MM.1S (cell line): Measurements from ENCODE around the gene PEAK1.
A peak's percentile ranks its signal among the peaks of the same experiment; 100 is the strongest.

Experiments used
- DNase-seq: peaks from one replicate; pipeline ENCODE4 v3.0.0-alpha.2; 2015
- H2AFZ ChIP-seq: fragments of 300-600 bp; sonication (generic); 2 replicates; pipeline ENCODE4 v1.6.0; 2016; ENCODE audit warnings: antibody characterized with exemption, low read length
- H3F3A ChIP-seq: fragments of 300-600 bp; sonication (generic); 2 replicates; pipeline ENCODE4 v1.6.1; 2016; ENCODE audit warnings: mild to moderate bottlenecking, antibody characterized with exemption, low read length, moderate library complexity, mixed read lengths; ENCODE audit not compliant: insufficient read depth
- H3K27ac ChIP-seq: fragments of 300-600 bp; sonication (generic); 2 replicates; pipeline ENCODE4 v1.5.1; 2016; ENCODE audit warnings: mild to moderate bottlenecking, low read length
- H3K27me3 ChIP-seq: fragments of 300-600 bp; sonication (generic); replicated peaks from 2 replicates; pipeline ENCODE4 v1.6.0; 2016; ENCODE audit warnings: low read length; ENCODE audit not compliant: insufficient read depth
- H3K36me3 ChIP-seq: fragments of 300-600 bp; sonication (generic); replicated peaks from 2 replicates; pipeline ENCODE4 v1.6.1; 2016; ENCODE audit warnings: mild to moderate bottlenecking, low read length, mixed read lengths; ENCODE audit not compliant: insufficient read depth
- H3K4me1 ChIP-seq: fragments of 300-600 bp; sonication (generic); 2 replicates; pipeline ENCODE4 v1.6.1; 2016; ENCODE audit warnings: low read length, mixed read lengths
- H3K4me2 ChIP-seq: fragments of 300-600 bp; sonication (generic); 2 replicates; pipeline ENCODE4 v1.6.0; 2016; ENCODE audit warnings: low read depth, low read length
- H3K4me3 ChIP-seq: fragments of 300-600 bp; sonication (generic); 2 replicates; pipeline ENCODE4 v1.5.1; 2016; ENCODE audit warnings: low read length, mixed read lengths
- H3K79me2 ChIP-seq: fragments of 300-600 bp; sonication (generic); 2 replicates; pipeline ENCODE4 v1.6.1; 2016; ENCODE audit warnings: mixed run types, low read length, mixed read lengths
- H3K9ac ChIP-seq: fragments of 300-600 bp; sonication (generic); 2 replicates; pipeline ENCODE4 v1.6.1; 2016; ENCODE audit warnings: low read length, mixed read lengths
- H3K9me2 ChIP-seq: fragments of 300-600 bp; sonication (generic); replicated peaks from 2 replicates; pipeline ENCODE4 v1.6.1; 2016; ENCODE audit warnings: mild to moderate bottlenecking, low read length, mixed read lengths; ENCODE audit not compliant: insufficient read depth
- H3K9me3 ChIP-seq: fragments of 300-600 bp; sonication (generic); replicated peaks from 2 replicates; pipeline ENCODE4 v1.6.1; 2016; ENCODE audit warnings: mild to moderate bottlenecking, low read length, mixed read lengths; ENCODE audit not compliant: insufficient read depth
- H4K20me1 ChIP-seq: fragments of 300-600 bp; sonication (generic); 2 replicates; pipeline ENCODE4 v1.6.1; 2016; ENCODE audit warnings: mild to moderate bottlenecking, low read length, moderate library complexity, mixed read lengths; ENCODE audit not compliant: insufficient read depth
- CTCF ChIP-seq: fragments of 300-600 bp; sonication (generic); IDR thresholded peaks from 2 replicates; pipeline ENCODE4 v1.5.1; 2016; ENCODE audit warnings: antibody characterized with exemption, low read length, mixed read lengths
- EZH2 ChIP-seq: fragments of 300-600 bp; sonication (generic); optimal IDR thresholded peaks from 2 replicates; pipeline ENCODE3; 2017; ENCODE audit warnings: low read depth, mild to moderate bottlenecking, antibody characterized with exemption, low read length, mixed read lengths
- EZH2phosphoT487 ChIP-seq: fragments of 300-600 bp; sonication (generic); IDR thresholded peaks from 2 replicates; pipeline ENCODE4 v1.6.1; 2018; ENCODE audit warnings: antibody characterized with exemption, low read length

Gene PEAK1

GRCh38 chr15:77333166-77333565, 86.7 kb downstream of the PEAK1 start:
- H3K9ac ChIP-seq = no peak overlapping the region
- H3K4me2 ChIP-seq = no peak overlapping the region
- H3K27me3 ChIP-seq = no peaks in the 10 kb centered on the region
- no peaks in the 10 kb centered on the region for H3K9me2 ChIP-seq
- H3K36me3 ChIP-seq = no peaks in the 10 kb centered on the region
- TF ChIP-seq EZH2phosphoT487 = no peak
- TF ChIP-seq CTCF = no peak
- no peak for TF ChIP-seq EZH2
- no peaks in the 10 kb centered on the region for H4K20me1 ChIP-seq
- DNase-seq = peak; percentile 28
- H2AFZ ChIP-seq = no peak overlapping the region
- no peaks in the 10 kb centered on the region for H3K4me1 ChIP-seq
- H3K9me3 ChIP-seq = no peaks in the 10 kb centered on the region
- H3F3A ChIP-seq = no peaks in the 10 kb centered on the region
- H3K79me2 ChIP-seq = no peaks in the 10 kb centered on the region
- H3K4me3 ChIP-seq = no peak overlapping the region
- no peak overlapping the region for H3K27ac ChIP-seq

- DNase-seq = no peak
- H3K4me3 ChIP-seq = no peak overlapping the region
- H3K9me3 ChIP-seq = no peaks in the 10 kb centered on the region
- no peaks in the 10 kb centered on the region for H3F3A ChIP-seq
- H3K4me1 ChIP-seq = no peaks in the 10 kb centered on the region
- H3K9me2 ChIP-seq = no peaks in the 10 kb centered on the region
- no peaks in the 10 kb centered on the region for H3K36me3 ChIP-seq
- no peak overlapping the region for H2AFZ ChIP-seq
- TF ChIP-seq CTCF = no peak
- no peak for TF ChIP-seq EZH2phosphoT487
- no peak for TF ChIP-seq EZH2
- no peak overlapping the region for H3K9ac ChIP-seq
- peaks cover 6% of the 10 kb centered on the region; the same call in 1 of the 2 replicates for H3K79me2 ChIP-seq
- no peaks in the 10 kb centered on the region for H4K20me1 ChIP-seq
- H3K27me3 ChIP-seq = no peaks in the 10 kb centered on the region
- no peak overlapping the region for H3K4me2 ChIP-seq
- no peak overlapping the region for H3K27ac ChIP-seq
Measured at GRCh38 chr15:77329202-77329601, 90.7 kb downstream of the PEAK1 start.

- no peak overlapping the region for H3K27ac ChIP-seq
- H3K36me3 ChIP-seq = no peaks in the 10 kb centered on the region
- no peak overlapping the region for H3K4me3 ChIP-seq
- H3K4me2 ChIP-seq = no peak overlapping the region
- H3K4me1 ChIP-seq = no peaks in the 10 kb centered on the region
- TF ChIP-seq EZH2phosphoT487 = no peak
- TF ChIP-seq CTCF = no peak
- no peak for TF ChIP-seq EZH2
- H3F3A ChIP-seq = no peaks in the 10 kb centered on the region
- no peaks in the 10 kb centered on the region for H4K20me1 ChIP-seq
- no peaks in the 10 kb centered on the region for H3K27me3 ChIP-seq
- H2AFZ ChIP-seq = no peak overlapping the region
- no peaks in the 10 kb centered on the region for H3K9me3 ChIP-seq
- H3K9ac ChIP-seq = no peak overlapping the region
- no peaks in the 10 kb centered on the region for H3K9me2 ChIP-seq
- peaks cover 6% of the 10 kb centered on the region; the same call in 1 of the 2 replicates for H3K79me2 ChIP-seq
- DNase-seq = no peak
Measured at GRCh38 chr15:77327844-77328529, 91.9 kb downstream of the PEAK1 start.
